HG03432 (cell line): Measurements from ENCODE around the gene OIT3.

Experiments
- ATAC-seq: cut with Tn5 transposase; IDR thresholded peaks from one replicate; pipeline ENCODE4 v1.9.1; 2021; ENCODE audit warnings: mild to moderate bottlenecking, moderate library complexity; ENCODE audit not compliant: unreplicated experiment

The OIT3 gene

DNA sequence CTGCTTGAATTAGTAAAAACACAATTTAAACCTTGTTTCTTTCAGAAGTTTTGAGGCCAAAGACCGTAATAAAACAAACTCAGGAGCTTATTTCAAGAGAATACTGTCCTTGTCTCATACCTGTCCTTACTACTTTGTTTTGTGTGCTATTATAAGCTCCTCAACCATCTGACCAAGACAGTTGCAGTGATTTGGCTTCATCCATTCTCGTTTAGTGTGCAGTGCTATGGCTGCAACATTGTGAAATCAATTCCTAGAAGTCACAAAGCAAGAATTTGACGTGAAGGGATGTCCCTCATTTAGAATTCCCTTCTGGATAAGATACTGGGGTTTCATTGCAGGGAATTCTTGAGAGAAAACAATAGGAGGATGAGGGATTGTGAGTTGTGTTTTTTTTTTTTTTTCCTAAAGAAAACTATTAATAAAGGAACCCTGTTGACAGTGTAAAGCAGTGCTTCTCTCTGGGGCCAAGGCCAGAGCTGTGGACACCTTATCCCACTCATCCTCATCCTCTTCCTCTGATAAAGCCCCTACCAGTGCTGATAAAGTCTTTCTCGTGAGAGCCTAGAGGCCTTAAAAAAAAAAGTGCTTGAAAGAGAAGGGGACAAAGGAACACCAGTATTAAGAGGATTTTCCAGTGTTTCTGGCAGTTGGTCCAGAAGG lies at the start of gene OIT3:
Gene OIT3 (plus strand): TSS at position 604 of the 663 bp plus-strand sequence. CDS start 60 bp downstream, outside the sequence.
- ATAC-seq: no peak

DNA sequence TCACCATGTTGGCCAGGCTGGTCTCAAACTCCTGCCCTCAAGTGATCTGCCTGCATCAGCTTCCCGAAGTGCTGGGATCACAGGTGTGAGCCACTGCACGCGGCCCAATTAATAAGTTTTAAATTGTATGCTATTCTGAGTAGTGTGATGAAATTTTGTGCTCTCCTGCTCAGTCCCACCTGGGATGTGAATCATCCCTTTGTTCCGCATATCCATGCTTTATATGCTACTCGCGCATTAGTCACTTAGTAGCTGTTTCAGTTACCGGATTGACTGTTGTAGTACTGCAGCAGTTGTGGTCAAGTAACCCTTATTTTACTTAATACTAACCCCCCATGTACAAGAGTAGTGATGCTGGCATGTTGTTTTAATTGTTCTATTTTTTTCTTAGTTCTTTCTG lies 47.3 kb upstream of the OIT3 start:
- no peak for ATAC-seq

DNA sequence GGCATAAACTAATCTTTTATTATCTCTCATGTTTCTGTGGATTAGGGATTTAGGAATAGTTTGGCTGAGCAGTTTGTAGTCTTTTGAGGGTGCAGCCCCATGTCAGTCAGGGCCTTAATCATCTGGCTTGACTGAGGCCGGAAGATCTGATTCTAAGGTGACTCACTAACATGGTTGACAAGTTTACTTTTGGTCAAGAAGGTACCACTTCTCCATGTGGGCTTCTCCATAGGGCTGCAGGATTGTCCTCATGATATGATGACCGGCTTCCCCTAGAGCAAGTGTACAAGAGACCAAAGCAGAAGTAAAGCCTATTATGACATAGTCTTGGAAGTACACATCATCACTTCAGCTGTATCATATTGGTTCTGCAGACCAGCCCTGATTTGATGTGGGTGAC lies 45.9 kb upstream of the OIT3 start:
- no peak for ATAC-seq

DNA sequence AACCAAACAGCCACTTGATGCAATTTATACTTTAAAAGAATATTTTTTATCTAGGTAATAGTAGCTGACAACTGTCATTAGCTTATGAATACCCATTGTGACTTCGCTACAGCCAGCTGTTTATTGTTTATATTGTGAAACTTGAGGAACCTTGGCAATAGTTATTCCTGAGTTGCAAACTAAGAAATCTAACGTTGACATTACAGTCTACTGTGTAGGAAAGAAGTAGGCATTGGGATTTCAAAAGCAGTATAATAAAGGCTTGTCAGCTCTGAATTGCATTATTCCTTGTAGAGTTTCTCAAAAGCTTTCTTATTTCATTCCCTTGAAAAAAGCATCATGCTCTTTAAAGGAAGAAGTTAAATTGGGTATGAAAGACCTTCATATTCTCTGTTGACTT lies 42.7 kb upstream of the OIT3 start:
- no peak for ATAC-seq

DNA sequence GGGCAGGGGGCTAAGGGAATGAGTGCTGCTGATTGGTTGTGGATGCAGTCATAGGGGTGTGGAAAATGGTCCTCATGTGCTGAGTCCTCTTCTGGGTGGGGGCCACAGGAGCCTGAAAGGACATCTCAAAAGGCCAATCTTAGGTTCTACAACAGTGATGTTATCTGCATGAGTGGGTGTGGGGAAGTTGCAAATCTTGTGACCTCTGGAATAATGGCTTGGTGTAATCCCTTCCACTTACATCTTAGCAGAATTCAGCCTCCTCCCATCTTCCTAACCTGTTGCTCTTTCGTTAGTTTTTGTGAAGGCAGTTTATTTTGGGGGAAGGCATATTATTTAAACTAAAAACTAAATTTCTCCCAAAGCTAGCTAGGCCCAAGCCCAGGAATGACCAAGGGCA lies 42.0 kb upstream of the OIT3 start:
- no peak for ATAC-seq

DNA sequence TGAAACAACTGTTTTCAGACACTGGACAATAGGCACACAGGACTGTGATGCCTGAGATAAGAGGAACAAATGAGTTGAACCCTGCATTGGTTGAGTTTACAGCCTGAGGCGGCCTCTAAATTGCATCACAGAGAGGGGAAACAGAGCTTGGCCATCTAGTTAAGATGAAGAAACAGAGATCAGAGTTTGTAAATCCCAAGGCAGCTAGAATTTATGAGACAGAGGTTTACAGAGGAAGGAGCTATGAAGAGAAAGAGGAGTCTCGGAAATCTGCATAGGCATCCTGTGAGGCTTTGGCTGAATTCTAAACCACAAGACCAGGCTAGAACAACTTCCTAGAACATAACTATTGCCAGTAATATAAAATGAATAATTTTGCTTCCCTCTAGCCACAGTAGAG lies 41.0 kb upstream of the OIT3 start:
- no peak for ATAC-seq

DNA sequence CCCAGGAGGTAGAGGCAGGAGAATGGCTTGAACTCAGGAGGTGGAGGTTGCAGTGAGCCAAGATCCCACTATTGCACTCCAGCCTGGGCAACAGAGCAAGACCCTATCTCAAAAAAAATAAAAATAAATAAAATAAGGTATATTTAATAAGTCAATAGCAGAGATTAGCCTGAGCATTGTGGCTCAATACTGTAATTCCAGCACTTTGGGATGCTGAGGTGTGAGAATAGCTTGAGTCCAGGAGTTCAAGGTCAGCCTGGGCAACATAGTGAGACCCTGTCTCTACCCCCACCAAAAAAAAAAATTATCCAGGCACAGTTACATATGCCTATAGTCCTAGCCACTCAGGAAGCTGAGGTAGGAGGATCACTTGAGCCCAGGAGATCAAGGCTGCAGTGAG lies 38.4 kb upstream of the OIT3 start:
- ATAC-seq: no peak

DNA sequence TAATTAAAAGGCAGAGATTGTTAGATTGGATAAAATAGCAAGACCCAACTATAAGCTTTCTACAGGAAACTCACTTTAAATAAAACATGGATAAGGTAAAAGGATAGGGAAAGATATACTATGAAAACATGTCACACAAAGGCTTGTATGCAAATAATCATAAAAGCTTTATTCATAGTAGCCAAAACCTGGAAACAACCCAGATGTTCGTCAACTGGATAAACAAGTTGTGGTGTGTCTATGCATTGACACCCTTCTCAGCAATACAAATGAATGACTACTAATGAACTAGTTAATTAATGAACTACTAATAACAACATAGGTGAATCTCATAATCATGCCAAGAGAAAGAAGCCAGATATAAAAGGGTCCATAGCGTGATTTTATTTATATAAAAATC lies 37.7 kb upstream of the OIT3 start:
- no peak for ATAC-seq

DNA sequence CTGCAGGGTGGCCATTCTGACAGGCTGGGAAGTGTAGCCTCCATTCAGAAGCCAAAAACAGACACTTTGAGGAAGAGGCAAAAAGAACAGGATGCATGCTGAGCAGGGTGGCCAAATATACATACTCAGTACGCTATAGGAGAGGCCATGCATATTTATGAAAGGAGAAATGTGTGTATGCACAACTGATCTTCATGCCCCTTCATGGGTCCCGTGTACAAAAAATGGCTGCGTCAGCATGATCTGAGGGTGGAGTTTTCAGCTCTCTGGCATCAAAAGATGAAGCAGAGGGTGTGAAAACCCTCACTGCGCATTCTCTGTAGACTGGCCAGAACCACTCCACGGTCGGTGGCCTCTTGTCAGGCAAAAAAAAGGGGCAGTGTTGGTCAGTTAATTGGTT lies 35.5 kb upstream of the OIT3 start:
- ATAC-seq: no peak

DNA sequence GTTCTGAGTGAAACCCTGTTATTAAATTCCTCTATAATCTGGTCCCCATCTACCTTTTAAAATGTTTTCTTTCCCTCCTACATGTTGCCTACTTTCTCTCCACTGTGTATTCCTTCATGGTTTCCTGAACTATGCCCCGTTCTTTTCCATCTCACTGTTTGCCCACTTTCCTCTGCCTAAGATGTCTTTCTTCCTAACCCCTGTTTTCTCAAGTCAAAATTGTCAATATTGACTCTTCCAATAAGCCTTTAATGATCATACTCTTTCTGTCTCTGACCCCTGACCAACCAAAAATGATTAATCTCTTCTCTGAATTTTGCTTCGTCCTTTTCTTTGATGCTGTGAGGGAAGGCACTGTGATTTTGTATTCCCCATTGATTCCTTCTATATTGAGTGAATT lies 30.6 kb upstream of the OIT3 start:
- no peak for ATAC-seq

DNA sequence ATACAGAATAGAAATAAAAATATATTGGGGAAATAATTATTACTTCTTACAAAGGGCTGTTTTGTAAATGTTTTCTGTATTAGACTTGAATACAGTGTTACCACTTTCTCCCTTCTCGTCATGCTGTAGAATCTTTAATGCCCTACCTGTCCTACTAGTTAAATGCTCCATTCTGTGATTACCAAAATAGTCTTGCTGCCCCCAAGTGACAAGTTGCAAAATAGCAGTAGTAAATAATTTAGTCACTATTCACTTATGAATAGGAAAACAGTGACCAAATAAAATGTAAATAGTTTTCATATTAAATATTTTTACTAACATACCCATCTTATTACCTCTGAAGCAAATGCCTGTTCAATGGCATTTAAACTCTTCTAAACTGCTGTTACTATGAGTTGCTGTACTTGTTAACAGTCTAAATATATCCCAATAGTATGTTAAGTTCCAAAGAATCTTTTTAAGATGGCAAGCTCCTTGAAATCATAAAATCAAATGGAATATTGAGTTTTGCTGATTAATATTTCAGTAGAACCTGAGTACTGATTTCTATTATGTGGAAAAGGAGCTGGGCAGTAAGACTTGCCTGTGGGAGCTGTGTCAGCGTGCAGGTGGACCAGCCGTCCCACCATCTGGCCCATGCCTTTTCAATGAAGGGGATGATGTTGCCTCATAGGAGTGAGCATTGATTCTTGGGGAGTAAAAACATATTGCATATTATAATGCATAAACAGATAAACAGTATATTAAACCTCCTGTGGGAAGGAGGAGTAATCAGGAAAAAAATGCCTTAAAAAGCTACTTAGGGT lies 18.1 kb upstream of the OIT3 start:
- ATAC-seq: no peak

DNA sequence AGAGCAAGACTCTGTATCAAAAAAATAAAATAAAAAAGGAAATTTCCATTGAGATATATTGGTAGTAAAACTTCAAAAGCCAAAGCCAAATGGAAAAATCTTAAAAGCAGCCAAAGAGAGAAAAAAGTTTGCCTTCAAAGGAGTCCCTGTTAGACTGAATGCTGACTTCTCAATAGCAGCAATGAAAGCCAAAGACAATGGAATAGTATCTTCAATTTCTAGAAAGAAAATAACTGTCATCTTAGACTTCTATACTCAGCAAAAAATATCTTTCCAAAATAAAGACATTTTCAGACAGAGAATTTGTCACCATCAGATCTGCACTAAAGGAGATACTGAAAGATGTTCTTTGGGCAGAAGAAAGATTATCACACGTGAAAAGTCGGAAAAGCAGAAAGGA lies 14.3 kb upstream of the OIT3 start:
- ATAC-seq: no peak

DNA sequence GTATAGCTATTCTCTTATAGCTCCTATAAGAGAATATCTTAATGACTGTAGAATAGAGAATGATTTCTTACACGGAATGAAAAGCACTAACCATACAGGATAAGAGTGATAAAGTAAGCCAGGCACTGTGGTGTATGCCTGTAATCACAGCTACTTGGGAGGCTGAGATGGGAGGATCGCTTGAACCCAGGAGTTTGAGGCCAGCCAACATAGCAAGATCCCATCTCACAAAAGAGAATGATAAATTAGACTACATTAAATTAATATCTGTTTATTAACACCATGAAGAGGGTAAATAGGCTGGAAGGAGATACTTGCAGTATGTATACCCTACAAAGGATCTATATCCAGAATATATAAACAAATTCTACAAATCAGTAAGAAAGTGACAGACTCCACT lies 12.2 kb upstream of the OIT3 start:
- no peak for ATAC-seq

DNA sequence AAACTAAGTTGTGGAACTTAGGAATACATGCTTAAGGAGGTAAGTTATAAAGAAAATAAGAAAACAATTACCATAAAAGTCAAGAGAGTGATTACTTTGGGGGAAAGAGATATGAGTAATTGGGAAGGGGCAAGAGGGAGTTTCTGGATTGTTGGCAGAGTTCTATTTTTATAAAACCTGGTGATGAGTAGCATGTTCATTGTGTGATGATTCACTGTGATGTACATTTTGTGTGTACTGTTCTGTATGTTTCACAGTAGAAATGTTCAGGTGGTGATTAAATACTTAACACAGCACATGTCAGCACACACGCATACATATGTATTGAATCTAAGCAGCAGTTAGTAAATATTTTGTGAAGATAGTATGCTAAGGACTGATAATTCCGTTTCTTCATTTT lies 9.7 kb upstream of the OIT3 start:
- ATAC-seq: no peak

DNA sequence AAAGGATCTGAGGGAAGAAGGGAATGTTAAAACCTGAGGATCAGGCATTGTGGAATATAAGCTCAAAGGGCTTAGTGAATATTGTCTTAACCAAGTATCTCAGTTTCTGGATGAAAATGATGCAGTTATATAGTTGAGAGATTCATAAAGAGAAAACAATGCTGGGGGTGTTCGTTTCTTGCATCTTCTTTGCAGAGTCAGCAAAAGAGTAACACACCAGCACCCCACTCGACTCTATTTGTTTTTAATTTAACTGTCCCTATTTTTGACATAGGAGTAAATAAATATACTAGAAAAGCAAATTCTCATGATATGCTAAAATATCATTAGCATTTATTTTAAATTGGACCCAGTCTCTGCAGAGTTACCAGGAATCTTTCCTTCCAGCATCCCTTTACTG lies 7.6 kb upstream of the OIT3 start:
- no peak for ATAC-seq

DNA sequence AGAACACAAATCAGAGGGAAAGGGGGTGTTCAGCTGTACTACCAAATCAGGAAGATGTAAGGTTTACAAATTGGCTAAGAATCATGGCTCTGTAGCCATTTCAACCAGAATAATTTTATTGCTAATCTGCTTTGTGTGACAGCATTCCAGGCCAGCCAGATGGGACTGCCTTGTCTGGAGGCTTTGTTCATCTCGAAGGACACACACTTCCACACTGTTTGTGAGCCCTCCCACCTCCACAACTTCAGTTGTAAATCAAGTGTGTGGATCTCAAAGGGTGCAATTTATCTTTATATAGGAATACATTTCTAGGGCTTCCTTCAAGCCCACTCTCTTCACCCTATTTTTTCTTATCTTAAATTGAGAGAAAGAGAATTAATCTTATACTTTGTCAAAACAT lies 6.9 kb upstream of the OIT3 start:
- no peak for ATAC-seq

DNA sequence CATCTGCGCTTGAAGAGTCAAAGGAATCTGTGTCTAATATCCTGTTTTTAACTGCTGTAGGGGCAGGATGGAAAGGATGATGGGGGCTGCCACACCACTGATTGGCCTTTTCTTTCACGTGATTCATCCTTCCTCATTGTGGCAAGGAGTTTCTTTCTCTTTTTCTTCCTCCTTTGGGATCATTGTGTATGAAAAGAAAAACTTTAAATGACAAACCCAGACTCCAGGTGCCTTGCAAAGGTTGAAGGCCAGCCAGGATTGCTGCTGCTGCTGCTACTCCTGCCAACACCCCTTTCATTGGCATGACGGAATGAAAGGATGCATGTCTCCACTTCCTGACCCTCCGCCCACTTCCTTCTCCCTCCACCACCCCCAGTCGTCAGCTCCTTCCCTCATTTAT lies 6.5 kb upstream of the OIT3 start:
- ATAC-seq: no peak

DNA sequence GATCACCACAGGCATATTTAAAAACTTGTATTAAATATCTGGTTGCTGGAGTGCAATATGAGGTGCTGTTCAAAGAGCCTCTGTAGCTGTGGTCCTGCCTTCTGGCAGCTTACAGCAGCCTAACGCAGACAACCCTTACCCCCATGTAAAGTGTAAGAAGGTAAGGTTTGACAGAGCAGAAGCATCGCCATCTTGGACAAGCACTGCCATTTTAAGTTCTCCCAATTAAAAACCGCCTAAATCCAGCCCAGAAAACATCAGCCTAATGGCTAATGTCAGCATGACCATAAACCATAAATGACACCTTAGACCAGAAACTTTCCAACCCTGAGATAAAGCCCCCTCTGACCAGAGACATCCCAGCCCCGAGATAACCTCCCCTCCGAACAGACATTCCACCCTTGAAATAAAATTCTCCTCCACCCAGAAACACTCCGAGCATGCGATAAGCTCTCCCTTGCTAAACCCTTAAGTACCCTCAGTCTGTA lies 5.3 kb upstream of the OIT3 start:
- ATAC-seq: no peak

DNA sequence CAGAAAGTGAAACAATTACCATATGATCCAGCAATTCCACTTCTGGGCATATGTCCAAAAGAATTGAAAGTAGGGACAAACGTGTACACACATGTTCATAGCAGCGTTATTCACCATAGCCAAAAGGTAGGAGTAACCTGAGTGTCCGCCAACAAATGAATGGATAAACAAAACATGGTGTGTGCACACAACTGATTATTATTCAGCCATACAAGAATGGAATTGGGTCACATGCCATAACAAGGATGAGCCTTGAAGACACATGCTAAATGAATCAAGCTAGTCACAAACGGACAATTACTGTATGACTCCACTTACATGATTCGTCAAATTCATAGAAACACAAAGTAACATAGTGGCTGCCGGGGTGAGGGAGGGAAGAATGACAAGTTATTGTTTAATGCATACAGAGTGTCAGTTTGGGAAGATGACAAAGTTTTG lies 4.1 kb upstream of the OIT3 start:
- no peak for ATAC-seq

DNA sequence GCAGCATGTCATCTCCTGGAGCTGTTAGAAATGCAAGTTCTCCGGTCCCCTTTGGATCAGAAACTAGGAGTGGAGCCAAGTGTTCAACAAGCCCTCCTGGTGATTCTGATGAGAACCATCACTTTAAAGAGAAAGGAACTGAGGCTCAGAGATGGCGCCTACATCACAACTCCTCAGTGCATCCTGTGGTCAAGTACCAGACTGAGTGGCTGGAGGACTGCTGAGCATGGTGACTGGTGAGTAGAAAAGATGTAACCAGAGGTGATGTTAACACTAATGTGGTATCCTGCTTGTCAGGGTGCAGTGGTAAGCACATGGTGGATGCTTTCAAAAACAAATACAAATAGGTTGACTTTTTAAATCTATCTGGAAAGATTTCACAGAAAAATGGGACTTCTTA lies 3.5 kb upstream of the OIT3 start:
- ATAC-seq: no peak

DNA sequence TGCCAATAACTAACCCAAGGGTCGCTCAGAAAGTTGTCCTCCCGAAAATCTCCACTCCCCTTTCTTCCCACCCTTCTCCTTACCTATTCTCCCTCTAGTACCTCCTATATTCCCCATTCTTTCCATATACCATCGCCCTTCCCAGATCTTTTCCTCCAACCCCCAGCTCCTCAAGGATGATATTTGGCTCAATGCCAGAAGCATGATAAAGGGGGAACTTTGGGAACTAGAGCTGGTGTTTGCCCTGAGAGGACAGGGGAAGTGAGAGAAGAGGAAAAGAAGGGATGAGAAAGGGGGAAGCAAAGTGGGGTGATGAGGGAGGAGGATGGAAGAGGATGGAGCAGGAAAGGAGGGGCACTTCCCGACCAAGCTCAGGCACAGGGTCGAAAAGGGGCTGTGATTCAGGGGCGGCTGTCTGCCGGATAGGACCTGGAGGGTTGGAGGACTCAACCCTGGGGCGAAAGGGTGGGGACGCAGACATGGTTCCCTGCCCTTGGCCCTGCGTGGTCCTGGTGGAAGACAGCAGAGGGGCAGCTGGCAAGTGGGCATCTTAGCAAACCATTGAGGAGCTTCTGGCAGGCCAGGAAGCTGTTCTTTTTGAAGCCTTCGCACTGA lies 1.8 kb downstream of the OIT3 start:
- ATAC-seq: no peak

DNA sequence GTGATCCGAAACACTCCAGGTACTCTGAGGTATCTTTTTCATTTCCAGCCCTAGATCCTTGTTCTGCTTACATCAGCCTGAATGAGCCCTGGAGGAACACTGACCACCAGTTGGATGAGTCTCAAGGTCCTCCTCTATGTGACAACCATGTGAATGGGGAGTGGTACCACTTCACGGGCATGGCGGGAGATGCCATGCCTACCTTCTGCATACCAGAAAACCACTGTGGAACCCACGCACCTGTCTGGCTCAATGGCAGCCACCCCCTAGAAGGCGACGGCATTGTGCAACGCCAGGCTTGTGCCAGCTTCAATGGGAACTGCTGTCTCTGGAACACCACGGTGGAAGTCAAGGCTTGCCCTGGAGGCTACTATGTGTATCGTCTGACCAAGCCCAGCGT lies 5.1 kb downstream of the OIT3 start:
- ATAC-seq: no peak
